ENCODE measurements around the gene SORCS2. TPM values are rescaled to one million over a fixed set of nuclear protein-coding genes. Genes with fewer than 3 reads are reported as not detected.
A peak's percentile ranks its signal among the peaks of the same experiment; 100 is the strongest.

Gene SORCS2
- total and polyA plus RNA-seq, 2 of the 13 experiments (the other 11 are each of a cell fraction or from before 2014, with no cell fraction given), result 0.82 to 1.0 TPM

- BruUV-seq (replicated peaks), result no TSS peak
- CTCF ChIA-PET (ENCODE audit: low intra/inter-chr PET ratio, low total read pairs), result no interaction called here
- no peak for FAIRE-seq
- Histone ChIP-seq H3K4me3 (replicated peaks in 1 of 3; ENCODE audit: insufficient read depth in 1 of 3, low read depth in 2 of 3, low read length in 3 of 3) (no peak overlapping the region), H3K36me3 (replicated peaks in 1 of 2; ENCODE audit: control insufficient read depth in 1 of 2, insufficient read depth in 2 of 2, low read length in 2 of 2) (no peaks in the 10 kb centered on the region), H3K9me3 (ENCODE audit: low read length) (no peaks in the 10 kb centered on the region), H3K4me1 (ENCODE audit: insufficient read depth, low read length) (peaks cover 31% of the 10 kb centered on the region), H2AFZ (ENCODE audit: low read length) (no peak overlapping the region), H3K27me3 (ENCODE audit: control insufficient read depth in 1 of 2, insufficient read depth in 2 of 2, low read length in 2 of 2) (no peaks in the 10 kb centered on the region), H3K27ac (ENCODE audit: extremely low read length, insufficient read depth, low read length) (no peak overlapping the region), H3K9ac (ENCODE audit: insufficient read depth, low read depth, low read length) (no peak overlapping the region), H4K20me1 (ENCODE audit: insufficient read depth, low read length) (no peaks in the 10 kb centered on the region), H3K79me2 (ENCODE audit: insufficient read depth, low read length) (no peaks in the 10 kb centered on the region), H3K4me2 (ENCODE audit: low read depth, low read length) (no peak overlapping the region)
- no peak for DNase-seq (ENCODE audit: low spot score)
- intact Hi-C loops (cut with micrococcal nuclease; ENCODE audit: unreplicated experiment) (no loop called here), in situ Hi-C loops (cut with HindIII; ENCODE audit: extremely low pct_ligation_motif_present, low pct_unique_long_range_greater_than_20kb) (no loop called here)
- ATAC-seq, result no peak
- 88% methylated on average over 6 of the region's 6 CpGs for WGBS (ENCODE audit: low lambda C conversion rate)
- POLR2A ChIA-PET, result no interaction called here
- TF ChIP-seq RORA (CRISPR knock-in tag; IDR thresholded peaks at IDR 0.05) (no peak), ASH2L (IDR thresholded peaks at IDR 0.05; ENCODE audit: insufficient read length, low read depth, low read length) (peak; percentile 84), ZNF24 (IDR thresholded peaks at IDR 0.05) (peak; percentile 83), POLR2G (IDR thresholded peaks at IDR 0.05; ENCODE audit: low read depth, low read length) (no peak)
These were observed 465.4 kb downstream of the SORCS2 start for GRCh38 chr4:7657545-7658297.

- Histone ChIP-seq H3K27ac (ENCODE audit: extremely low read length, insufficient read depth, low read length) (no peak overlapping the region), H3K4me3 (replicated peaks in 1 of 3; ENCODE audit: insufficient read depth in 1 of 3, low read depth in 2 of 3, low read length in 3 of 3) (no peak overlapping the region), H3K9ac (ENCODE audit: insufficient read depth, low read depth, low read length) (no peak overlapping the region), H4K20me1 (ENCODE audit: insufficient read depth, low read length) (no peaks in the 10 kb centered on the region), H3K36me3 (replicated peaks in 1 of 2; ENCODE audit: control insufficient read depth in 1 of 2, insufficient read depth in 2 of 2, low read length in 2 of 2) (no peaks in the 10 kb centered on the region), H2AFZ (ENCODE audit: low read length) (no peak overlapping the region), H3K27me3 (ENCODE audit: control insufficient read depth in 1 of 2, insufficient read depth in 2 of 2, low read length in 2 of 2) (no peaks in the 10 kb centered on the region), H3K79me2 (ENCODE audit: insufficient read depth, low read length) (no peaks in the 10 kb centered on the region), H3K4me2 (ENCODE audit: low read depth, low read length) (no peak overlapping the region), H3K9me3 (ENCODE audit: low read length) (no peaks in the 10 kb centered on the region), H3K4me1 (ENCODE audit: insufficient read depth, low read length) (peaks cover 32% of the 10 kb centered on the region)
- in situ Hi-C loops (cut with HindIII; ENCODE audit: extremely low pct_ligation_motif_present, low pct_unique_long_range_greater_than_20kb) (no loop called here), intact Hi-C loops (cut with micrococcal nuclease; ENCODE audit: unreplicated experiment) (no loop called here)
- ChIA-PET POLR2A (no interaction called here), CTCF (ENCODE audit: low intra/inter-chr PET ratio, low total read pairs) (no interaction called here)
- TF ChIP-seq SCMH1 (CRISPR knock-in tag; IDR thresholded peaks at IDR 0.05; ENCODE audit: borderline replicate concordance) (no peak), ZEB1 (IDR thresholded peaks at IDR 0.05; ENCODE audit: insufficient replicate concordance, low read depth) (no peak), ZNF629 (CRISPR knock-in tag; conservative IDR thresholded peaks at IDR 0.05) (no peak), BCL6 (CRISPR knock-in tag; IDR thresholded peaks at IDR 0.05) (no peak), ZNF558 (CRISPR knock-in tag; IDR thresholded peaks at IDR 0.05; ENCODE audit: borderline replicate concordance) (no peak), RELA (CRISPR knock-in tag; IDR thresholded peaks at IDR 0.05) (no peak)
- BruUV-seq (replicated peaks), result no TSS peak
- ATAC-seq (no peak; the same call in 2 of the 3 replicates), FAIRE-seq (no peak), DNase-seq (ENCODE audit: low spot score) (peak; percentile 20)
- WGBS (ENCODE audit: low lambda C conversion rate), result 35% methylated on average over 3 of the region's 5 CpGs
These were observed 466.2 kb downstream of the SORCS2 start for GRCh38 chr4:7658341-7659204.
